PC-3 (cell line): ENCODE measurements around the gene CYS1.
"Not testable (repeated sequence)": the region's sequence is repeated elsewhere in the genome, so short reads cannot be mapped to it uniquely, and the experiment has no call there.

ENCODE experiments used
- CTCF ChIP-seq: fragments of 300-600 bp; sonication (generic); conservative IDR thresholded peaks from 2 replicates; pipeline ENCODE4 v1.5.1; 2017; ENCODE audit warnings: antibody characterized with exemption, low read depth, mild to moderate bottlenecking, low read length
- EZH2phosphoT487 ChIP-seq: fragments of 300-600 bp; sonication (generic); IDR thresholded peaks from 2 replicates; pipeline ENCODE4 v1.6.1; 2018; ENCODE audit warnings: mild to moderate bottlenecking, antibody characterized with exemption, low read length, borderline replicate concordance

GRCh38 chr2:10013651-10014417 is 66.4 kb downstream of the CYS1 start:
- not testable (repeated sequence) for TF ChIP-seq CTCF, EZH2phosphoT487
